Transverse colon (tissue), 3 donors: ENCODE measurements around the gene TRIM33.
"Not testable (repeated sequence)": the region's sequence is repeated elsewhere in the genome, so short reads cannot be mapped to it uniquely, and the experiment has no call there.

Experiments
- EP300 ChIP-seq: sonication (generic); formaldehyde crosslinking; IDR thresholded peaks from one replicate; pipeline ENCODE4 v1.6.1; 2017; ENCODE audit warnings: antibody characterized with exemption, low read depth
- POLR2AphosphoS5 ChIP-seq, 3 donors: sonication (generic); formaldehyde crosslinking; IDR thresholded peaks; one replicate each; pipeline ENCODE4 v1.6.1; 2016; ENCODE audit warnings: antibody characterized with exemption in 3 of 3

- TF ChIP-seq EP300; POLR2AphosphoS5 (IDR thresholded peaks at IDR 0.05): not testable (repeated sequence)
Measured at GRCh38 chr1:114387585-114387984, 123.4 kb downstream of the TRIM33 start.
